Stomach (tissue), 9 donors: ENCODE results near the gene WWP2. TPM values are rescaled to one million over a fixed set of nuclear protein-coding genes. Genes with fewer than 3 reads are reported as not detected.
"Not testable (repeated sequence)": the region's sequence is repeated elsewhere in the genome, so short reads cannot be mapped to it uniquely, and the experiment has no call there.

Experiments used
- DNase-seq, 2 donors: peaks; one replicate each; pipeline versions ENCODE4 v3.0.0 to v3.0.0-alpha.2; 2013 to 2019
- H3K27ac ChIP-seq, 5 donors: fragments of 200-600 bp in 4 of 5; sonication (generic) in 4 of 5; one replicate each; pipeline ENCODE4 v1.5.1; 2013 to 2019; ENCODE audit warnings: mild to moderate bottlenecking in 1 of 5, moderate library complexity in 1 of 5
- H3K27me3 ChIP-seq, 3 donors: fragments of 200-600 bp; sonication (generic); one replicate each; pipeline ENCODE4 v1.5.1; 2017 to 2019; ENCODE audit warnings: mixed run types in 1 of 3
- H3K36me3 ChIP-seq, 4 donors: fragments of 200-600 bp; sonication (generic); 1 replicate in 3 of 4; 2 replicates in 1 of 4; pipeline ENCODE4 v1.5.1; 2016 to 2019
- H3K4me1 ChIP-seq, 4 donors: fragments of 200-600 bp; sonication (generic); one replicate each; pipeline ENCODE4 v1.5.1; 2016 to 2019
- H3K4me3 ChIP-seq, 4 donors: fragments of 200-600 bp; sonication (generic) in 3 of 4; one replicate each; pipeline ENCODE4 v1.5.1; 2016 to 2019; ENCODE audit warnings: mild to moderate bottlenecking in 1 of 4
- H3K9me3 ChIP-seq, 4 donors: fragments of 200-600 bp; sonication (generic); one replicate each; pipeline ENCODE4 v1.5.1; 2016 to 2019
- EP300 ChIP-seq: sonication (generic); formaldehyde crosslinking; IDR thresholded peaks from one replicate; pipeline ENCODE4 v1.6.1; 2017; ENCODE audit warnings: antibody characterized with exemption
- POLR2A ChIP-seq, 4 donors: fragments of 450-650 bp; IDR thresholded peaks; one replicate each; pipeline ENCODE4 v1.6.1; 2016; ENCODE audit warnings: antibody characterized with exemption in 4 of 4, control low read depth in 2 of 4, mild to moderate bottlenecking in 1 of 4, moderate library complexity in 1 of 4
- POLR2AphosphoS5 ChIP-seq, 3 donors: sonication (generic); formaldehyde crosslinking; IDR thresholded peaks; one replicate each; pipeline ENCODE4 v1.6.1; 2016; ENCODE audit warnings: antibody characterized with exemption in 3 of 3
- WGBS, 5 donors: extraction: QIAGEN DNeasy Blood & Tissue Kit in 3 of 5; methylation state at CpG; one replicate each; pipeline versions ENCODE4 v1.1.5 to v1.1.7; 2013 to 2018; 5-methylcytosine and 5-hydroxymethylcytosine counted together
- intact Hi-C: fragments of 100-400 bp; cut with DNase I; formaldehyde crosslinking; loops from one replicate; pipeline ENCODE4 v1.15.1; 2023; ENCODE audit warnings: low total_unique reads
- polyA plus RNA-seq, 3 donors: library from polyadenylated mRNA; stranded (reverse); fragments of 200-250 nt; gene quantifications; one replicate each; pipeline ENCODE4 v1.2.3, GENCODE V29; 2013
- total RNA-seq, 5 donors: library from RNA; depleted of rRNA; stranded (reverse); fragments of >200 nt; gene quantifications; one replicate each; pipeline versions ENCODE4 v1.1.0 to v1.2.3, GENCODE V29; 2014 to 2016
- TF ChIP-seq, protein P1 (sequence below), 7 experiments: fragments of 450-650 bp in 4 of 7; fragments of 200-600 bp in 3 of 7; sonication (generic) in 3 of 7; IDR thresholded peaks; one replicate each; pipeline ENCODE4 v1.5.1; 2016 to 2019; ENCODE audit warnings: antibody characterized with exemption in 7 of 7, control low read depth in 2 of 7, mild to moderate bottlenecking in 1 of 7
- donor health status: healthy with polysubstance abuse.
- donor health status: Bipolar disorder and iron deficiency.
- donor health status: healthy.

WWP2 gene
- total and polyA plus RNA-seq, 8 donors = 16.0 to 442 (median 35.2) TPM

DNA sequence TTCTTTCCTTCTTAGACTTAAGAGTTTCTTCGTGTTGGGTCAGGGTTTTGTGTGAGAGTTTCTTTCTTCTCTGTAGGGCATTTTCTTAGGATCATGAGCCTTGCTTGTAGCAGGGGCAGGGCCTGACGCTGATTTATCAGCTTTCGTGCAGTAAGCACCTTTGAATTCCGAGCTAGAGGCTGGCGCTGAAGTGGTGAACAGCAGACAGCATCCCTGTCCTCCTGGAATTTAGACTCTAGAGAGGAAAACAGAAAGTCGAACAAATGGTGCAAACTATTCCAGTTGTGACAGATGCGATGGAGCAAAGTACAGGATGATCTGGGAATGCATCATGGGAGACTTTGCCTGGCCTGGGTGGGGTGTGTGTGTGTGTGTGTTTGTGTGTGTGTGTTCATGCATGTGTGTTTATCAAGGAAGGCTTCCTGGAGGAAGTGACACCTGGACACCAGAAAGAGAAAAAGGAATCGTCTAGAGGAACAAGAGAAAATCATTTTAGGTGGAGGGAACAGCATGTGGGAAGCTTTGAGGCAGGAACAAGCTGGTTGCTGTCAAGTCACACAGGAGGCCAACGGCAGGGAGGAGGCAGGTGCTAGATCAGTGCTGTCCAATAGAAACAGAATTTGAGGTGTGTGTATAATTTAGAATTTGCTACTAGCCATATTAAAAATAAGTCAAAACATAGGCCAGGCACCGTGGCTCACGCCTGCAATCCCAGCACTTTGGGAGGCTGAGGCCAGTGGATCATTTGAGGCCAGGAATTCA, 60.2 kb downstream of the WWP2 start:
- intact Hi-C loops = no loop called here
- DNase-seq = no peak
- WGBS, 5 donors = 67 to 74% (median 70%) methylated on average over 11 of the region's 11 CpGs

DNA sequence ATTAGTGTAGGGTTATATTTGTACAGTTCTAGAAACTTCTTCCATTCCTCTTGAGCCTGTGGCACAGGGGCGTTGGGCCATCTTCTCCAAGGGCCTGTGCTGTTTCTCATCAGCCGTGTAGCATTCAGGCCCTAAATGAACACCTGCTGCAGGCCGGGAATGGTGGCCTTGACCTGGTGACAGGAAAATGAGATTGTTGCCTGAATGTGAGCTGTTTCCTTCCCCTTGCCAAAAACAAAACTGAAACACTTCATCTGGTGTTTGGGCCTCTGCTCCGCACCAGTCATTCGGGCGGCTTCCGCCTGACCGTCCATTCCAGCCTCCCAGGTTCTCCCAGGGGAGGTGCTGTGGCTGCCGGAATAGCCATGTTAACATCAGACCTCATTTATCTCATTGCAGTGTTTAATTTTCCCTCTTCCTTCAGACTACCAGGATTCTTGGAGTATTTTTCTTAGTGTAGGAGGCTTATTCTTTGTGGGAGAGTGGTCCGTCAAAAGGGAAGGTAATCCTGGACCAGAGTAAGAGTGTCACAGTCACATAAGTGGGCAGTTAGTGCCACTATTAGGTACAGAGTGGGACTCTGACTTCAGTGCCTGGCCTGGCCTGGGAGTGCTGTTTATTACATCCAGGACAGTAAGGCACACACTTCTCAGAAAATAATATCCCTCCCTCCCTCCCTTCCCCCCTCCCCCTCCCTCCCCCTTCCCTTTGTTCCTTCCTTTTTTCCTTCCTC, 61.9 kb downstream of the WWP2 start:
- intact Hi-C loops = no loop called here
- WGBS, 5 donors = 19 to 43% (median 22%) methylated on average over 9 to 10 of the region's 10 CpGs
- Histone ChIP-seq H3K4me3 (no peak overlapping the region), H3K27me3 (no peaks in the 10 kb centered on the region), H3K9me3 (no peaks in the 10 kb centered on the region), H3K27ac (peak overlapping the region; percentile 65 to 87 (median 72)), H3K4me1 (peaks cover 24 to 78% (median 36%) of the 10 kb centered on the region in 4 donors), H3K36me3 (peaks cover 4 to 20% (median 14%) of the 10 kb centered on the region in 4 donors)
- TF ChIP-seq POLR2A (IDR thresholded peaks at IDR 0.05) = no peak
- TF ChIP-seq POLR2AphosphoS5 (IDR thresholded peaks at IDR 0.05) = peak; percentile 4 to 76 (median 34)
- DNase-seq = peak; percentile 69 to 73

More for the DNA sequence above, 60.2 kb downstream of the WWP2 start:
- no peaks in the 10 kb centered on the region for H3K27me3 ChIP-seq
- no peak for TF ChIP-seq POLR2A (IDR thresholded peaks at IDR 0.05)
- no peak for TF ChIP-seq POLR2AphosphoS5 (IDR thresholded peaks at IDR 0.05)
- no peak for TF ChIP-seq EP300
- TF ChIP-seq, protein P1, sequence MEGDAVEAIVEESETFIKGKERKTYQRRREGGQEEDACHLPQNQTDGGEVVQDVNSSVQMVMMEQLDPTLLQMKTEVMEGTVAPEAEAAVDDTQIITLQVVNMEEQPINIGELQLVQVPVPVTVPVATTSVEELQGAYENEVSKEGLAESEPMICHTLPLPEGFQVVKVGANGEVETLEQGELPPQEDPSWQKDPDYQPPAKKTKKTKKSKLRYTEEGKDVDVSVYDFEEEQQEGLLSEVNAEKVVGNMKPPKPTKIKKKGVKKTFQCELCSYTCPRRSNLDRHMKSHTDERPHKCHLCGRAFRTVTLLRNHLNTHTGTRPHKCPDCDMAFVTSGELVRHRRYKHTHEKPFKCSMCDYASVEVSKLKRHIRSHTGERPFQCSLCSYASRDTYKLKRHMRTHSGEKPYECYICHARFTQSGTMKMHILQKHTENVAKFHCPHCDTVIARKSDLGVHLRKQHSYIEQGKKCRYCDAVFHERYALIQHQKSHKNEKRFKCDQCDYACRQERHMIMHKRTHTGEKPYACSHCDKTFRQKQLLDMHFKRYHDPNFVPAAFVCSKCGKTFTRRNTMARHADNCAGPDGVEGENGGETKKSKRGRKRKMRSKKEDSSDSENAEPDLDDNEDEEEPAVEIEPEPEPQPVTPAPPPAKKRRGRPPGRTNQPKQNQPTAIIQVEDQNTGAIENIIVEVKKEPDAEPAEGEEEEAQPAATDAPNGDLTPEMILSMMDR (IDR thresholded peaks at IDR 0.05) = no peak
- H3K4me3 ChIP-seq = no peak overlapping the region
- peaks cover 4 to 22% (median 12%) of the 10 kb centered on the region in 4 donors for H3K36me3 ChIP-seq
- peaks cover 19 to 67% (median 30%) of the 10 kb centered on the region in 4 donors for H3K4me1 ChIP-seq
- no peaks in the 10 kb centered on the region for H3K9me3 ChIP-seq
- peak overlapping the region in 4 of 5 donors; percentile 1 to 87 (median 54) for H3K27ac ChIP-seq

DNA sequence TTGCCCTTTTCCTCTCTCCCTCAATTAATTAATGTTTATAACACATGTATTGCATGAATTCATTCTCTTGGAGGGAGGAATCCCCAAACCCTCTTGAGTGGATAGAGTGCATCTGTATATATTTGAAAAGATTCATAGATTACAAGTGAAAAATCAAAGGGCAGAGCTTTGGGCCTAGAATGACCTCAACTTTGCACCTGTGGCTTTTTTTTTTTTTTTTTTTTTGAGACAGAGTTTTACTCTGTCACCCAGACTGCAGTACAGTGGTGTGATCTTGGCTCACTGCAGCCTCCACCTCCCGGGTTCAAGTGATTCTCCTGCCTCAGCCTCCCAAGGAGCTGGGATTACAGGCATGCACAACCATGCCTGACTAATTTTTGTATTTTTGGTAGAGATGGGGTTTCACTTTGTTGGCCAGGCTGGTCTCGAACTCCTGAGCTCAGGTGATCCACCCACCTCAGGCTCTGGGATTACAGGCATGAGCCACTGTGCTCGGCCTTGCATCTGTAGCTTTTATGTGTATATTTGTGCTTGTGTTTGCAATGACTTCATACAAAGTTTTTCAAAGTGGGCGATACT, 62.5 kb downstream of the WWP2 start:
- 77 to 93% (median 89%) methylated on average over 4 of the region's 4 CpGs for WGBS, 5 donors
- Histone ChIP-seq H3K27ac (peak overlapping the region in 4 of 5 donors; percentile 67 to 87 (median 74)), H3K4me1 (peaks cover 24 to 83% (median 36%) of the 10 kb centered on the region in 4 donors), H3K36me3 (peaks cover under 1 to 16% (median 13%) of the 10 kb centered on the region in 4 donors)
- H3K4me3 ChIP-seq, H3K27me3 ChIP-seq, DNase-seq, H3K9me3 ChIP-seq, intact Hi-C loops: not testable (repeated sequence)

DNA sequence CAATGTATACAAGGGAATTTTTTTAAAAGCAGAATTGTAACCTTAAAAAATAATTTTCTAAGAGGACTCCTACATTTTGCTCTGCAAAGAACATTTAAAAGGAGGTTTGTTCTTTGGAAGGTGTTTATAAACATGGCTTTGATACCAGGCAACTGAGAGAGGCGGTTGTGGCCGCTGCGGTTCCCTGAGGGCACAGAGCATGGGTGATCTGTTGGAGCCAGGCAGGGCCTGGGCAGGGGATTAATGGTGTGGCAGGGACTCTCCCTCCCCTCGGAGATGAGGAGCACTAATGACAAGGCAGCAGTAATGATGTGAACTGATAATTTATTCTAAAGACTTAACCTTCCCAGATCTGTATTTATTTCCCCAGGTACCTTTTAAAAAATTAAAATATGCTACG, 65.4 kb downstream of the WWP2 start:
- TF ChIP-seq EP300 (no peak), POLR2A (IDR thresholded peaks at IDR 0.05) (no peak), POLR2AphosphoS5 (IDR thresholded peaks at IDR 0.05) (no peak)
- TF ChIP-seq, protein P1 (IDR thresholded peaks at IDR 0.05) = no peak
- DNase-seq = peak in 1 of 2 donors; percentile 61
- 39 to 66% (median 46%) methylated on average over 5 of the region's 5 CpGs for WGBS, 5 donors
- Histone ChIP-seq H3K27me3 (no peaks in the 10 kb centered on the region), H3K27ac (peak overlapping the region in 3 of 5 donors; percentile 13 to 52 (median 18)), H3K4me3 (no peak overlapping the region), H3K9me3 (no peaks in the 10 kb centered on the region), H3K36me3 (peaks cover 0 to 22% (median 16%) of the 10 kb centered on the region in 4 donors), H3K4me1 (peaks cover 28 to 80% (median 51%) of the 10 kb centered on the region in 4 donors)
- intact Hi-C loops = no loop called here

DNA sequence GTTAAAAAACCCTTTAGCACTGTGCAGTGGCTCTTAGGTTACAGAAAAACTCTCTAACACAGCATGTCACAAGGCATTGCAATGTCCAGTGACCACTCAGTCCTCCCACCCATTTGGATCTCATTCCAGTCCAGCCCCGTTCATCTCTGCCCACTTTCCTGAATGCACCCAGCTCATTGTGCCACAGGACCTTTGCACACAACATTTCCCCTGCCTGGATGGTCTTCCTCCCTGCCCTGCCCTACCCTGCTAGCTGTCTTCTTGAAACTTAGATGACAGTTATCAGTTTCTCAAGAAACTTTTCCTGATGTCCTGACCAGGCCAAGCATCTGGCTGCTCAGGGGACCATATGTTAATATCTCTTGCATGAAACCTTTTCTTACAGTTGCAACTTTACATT, 67.2 kb downstream of the WWP2 start:
- Histone ChIP-seq H3K4me3 (no peak overlapping the region), H3K4me1 (peaks cover 30 to 80% (median 55%) of the 10 kb centered on the region in 4 donors), H3K27me3 (no peaks in the 10 kb centered on the region), H3K36me3 (peaks cover 0 to 22% (median 16%) of the 10 kb centered on the region in 4 donors), H3K9me3 (no peaks in the 10 kb centered on the region), H3K27ac (peak overlapping the region in 1 of 5 donors; percentile 85)
- 70 to 95% (median 79%) methylated on average over 1 of the region's 1 CpG for WGBS, 5 donors
- intact Hi-C loops = no loop called here
- TF ChIP-seq POLR2A (IDR thresholded peaks at IDR 0.05) (no peak), EP300 (no peak), POLR2AphosphoS5 (IDR thresholded peaks at IDR 0.05) (no peak)
- TF ChIP-seq, protein P1 (IDR thresholded peaks at IDR 0.05) = no peak
- no peak for DNase-seq
